Fibroblast of the aortic adventitia (primary cell): Measurements from ENCODE around the gene CCDC69. TPM values are rescaled to one million over a fixed set of nuclear protein-coding genes. Genes with fewer than 3 reads are reported as not detected.

Source experiments
- DNase-seq: peaks from one replicate; pipeline ENCODE4 v3.0.0-alpha.2; 2010; ENCODE audit warnings: low read depth
- H3K4me3 ChIP-seq: 2 replicates; pipeline ENCODE4 v1.5.1; 2011; ENCODE audit warnings: low read depth, mild to moderate bottlenecking, control low read depth, low read length, moderate library complexity
- total RNA-seq: library from RNA; depleted of rRNA; stranded (reverse); fragments of >200 nt; gene quantifications from 2 replicates; pipeline ENCODE4 v1.2.3, GENCODE V29; 2012; ENCODE audit warnings: low replicate concordance
- TF ChIP-seq, protein P1 (sequence below): IDR thresholded peaks from 2 replicates; pipeline ENCODE4 v1.5.1; 2011; ENCODE audit warnings: mild to moderate bottlenecking, low read length, control low read depth, inconsistent platforms; ENCODE audit not compliant: insufficient read depth

The CCDC69 gene
- total RNA-seq, 1 donor = 1.5 TPM

DNA sequence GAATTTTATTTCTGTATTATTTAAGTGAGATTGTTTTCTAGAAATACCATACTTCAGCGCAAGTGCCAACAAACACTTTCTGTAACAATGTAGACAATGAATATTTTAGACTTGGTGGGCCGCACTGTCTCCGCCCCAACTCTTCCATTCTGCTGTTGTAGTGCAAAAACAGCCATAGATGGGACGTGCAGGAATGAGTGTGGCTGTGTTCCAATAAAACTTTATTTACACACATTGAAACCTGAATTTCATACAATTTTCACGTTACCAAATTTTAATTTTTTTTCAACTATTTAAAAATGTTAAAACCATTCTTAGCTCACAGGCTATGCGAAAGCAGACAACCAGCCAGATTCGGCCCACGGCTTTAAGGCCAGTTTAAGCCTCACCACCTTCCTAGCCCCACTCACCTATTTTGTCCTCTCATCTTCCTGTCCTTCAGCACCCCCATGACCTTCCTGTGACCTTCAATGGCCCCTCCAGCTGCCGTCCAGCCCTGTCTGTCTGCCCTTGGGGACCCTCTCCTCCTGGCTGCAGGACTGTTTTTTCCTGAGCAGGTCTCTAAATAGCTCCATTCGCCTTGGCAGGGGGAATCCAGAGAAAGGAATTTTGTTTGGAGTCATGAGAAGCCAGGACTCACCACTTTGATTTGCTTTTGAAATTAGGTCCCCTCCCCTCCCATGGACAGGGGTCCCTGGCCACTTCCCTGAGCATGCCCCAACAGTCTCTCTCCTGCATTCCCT is 55.1 kb downstream of the CCDC69 start:
- DNase-seq = no peak

DNA sequence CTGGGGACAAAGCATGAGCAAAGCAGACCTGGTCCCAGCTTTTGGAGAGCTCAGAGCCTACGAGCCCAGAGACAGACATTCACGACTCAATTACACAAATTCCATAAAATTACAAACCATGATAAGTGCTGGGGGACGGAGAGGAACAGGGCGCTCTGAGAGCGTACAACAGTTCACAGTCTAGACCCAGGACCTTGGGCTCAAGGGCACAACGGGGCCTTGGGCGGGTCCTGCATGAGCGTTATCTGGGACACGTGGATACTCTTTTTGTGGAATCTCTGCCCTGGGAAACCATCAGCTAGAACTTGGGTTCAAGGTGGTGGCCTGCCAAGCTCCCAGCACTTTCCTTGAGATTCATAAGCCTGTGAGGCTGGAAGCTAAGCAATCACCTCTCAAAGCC is 56.9 kb downstream of the CCDC69 start:
- no peak overlapping the region for H3K4me3 ChIP-seq
- no peak for DNase-seq
- TF ChIP-seq, protein P1, sequence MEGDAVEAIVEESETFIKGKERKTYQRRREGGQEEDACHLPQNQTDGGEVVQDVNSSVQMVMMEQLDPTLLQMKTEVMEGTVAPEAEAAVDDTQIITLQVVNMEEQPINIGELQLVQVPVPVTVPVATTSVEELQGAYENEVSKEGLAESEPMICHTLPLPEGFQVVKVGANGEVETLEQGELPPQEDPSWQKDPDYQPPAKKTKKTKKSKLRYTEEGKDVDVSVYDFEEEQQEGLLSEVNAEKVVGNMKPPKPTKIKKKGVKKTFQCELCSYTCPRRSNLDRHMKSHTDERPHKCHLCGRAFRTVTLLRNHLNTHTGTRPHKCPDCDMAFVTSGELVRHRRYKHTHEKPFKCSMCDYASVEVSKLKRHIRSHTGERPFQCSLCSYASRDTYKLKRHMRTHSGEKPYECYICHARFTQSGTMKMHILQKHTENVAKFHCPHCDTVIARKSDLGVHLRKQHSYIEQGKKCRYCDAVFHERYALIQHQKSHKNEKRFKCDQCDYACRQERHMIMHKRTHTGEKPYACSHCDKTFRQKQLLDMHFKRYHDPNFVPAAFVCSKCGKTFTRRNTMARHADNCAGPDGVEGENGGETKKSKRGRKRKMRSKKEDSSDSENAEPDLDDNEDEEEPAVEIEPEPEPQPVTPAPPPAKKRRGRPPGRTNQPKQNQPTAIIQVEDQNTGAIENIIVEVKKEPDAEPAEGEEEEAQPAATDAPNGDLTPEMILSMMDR = no peak

More for the DNA sequence above, 55.1 kb downstream of the CCDC69 start:
- TF ChIP-seq, protein P1 = no peak
- no peak overlapping the region for H3K4me3 ChIP-seq

DNA sequence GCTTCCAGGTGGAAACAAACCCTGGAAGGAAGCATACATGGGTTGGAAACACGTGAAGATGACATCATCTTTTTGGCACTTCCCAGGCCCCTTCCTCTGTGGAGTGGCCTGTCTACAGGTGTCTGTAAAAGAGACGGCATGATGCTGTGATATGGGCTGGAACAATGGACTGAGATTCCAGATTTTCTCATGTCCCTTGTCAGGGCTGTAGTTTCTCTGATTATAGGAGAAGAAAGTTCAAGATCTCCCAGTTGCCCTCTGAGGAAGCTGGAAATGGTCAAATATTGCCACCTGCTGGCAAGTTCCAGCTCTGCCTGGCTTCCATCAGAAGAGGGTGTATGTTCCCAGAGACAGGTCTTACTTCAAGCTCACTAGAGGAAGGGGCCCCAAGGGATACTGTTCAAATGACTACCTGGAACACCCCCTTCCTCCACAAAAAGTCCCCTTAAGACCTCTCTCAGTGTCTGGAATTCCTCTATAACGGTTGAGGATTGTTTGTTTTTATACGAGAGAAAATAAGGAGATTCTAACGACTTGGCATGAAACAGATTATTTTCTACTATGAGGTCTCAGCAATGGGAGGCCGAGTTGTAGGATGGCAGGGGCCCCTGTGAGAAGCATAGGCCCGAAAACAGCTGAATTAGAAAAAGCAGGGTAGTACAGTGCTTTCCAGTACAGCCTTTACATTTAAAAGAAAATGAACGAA is 59.1 kb downstream of the CCDC69 start:
- DNase-seq = peak; percentile 86
- TF ChIP-seq, protein P1 = peak; percentile 92
- no peak overlapping the region for H3K4me3 ChIP-seq

DNA sequence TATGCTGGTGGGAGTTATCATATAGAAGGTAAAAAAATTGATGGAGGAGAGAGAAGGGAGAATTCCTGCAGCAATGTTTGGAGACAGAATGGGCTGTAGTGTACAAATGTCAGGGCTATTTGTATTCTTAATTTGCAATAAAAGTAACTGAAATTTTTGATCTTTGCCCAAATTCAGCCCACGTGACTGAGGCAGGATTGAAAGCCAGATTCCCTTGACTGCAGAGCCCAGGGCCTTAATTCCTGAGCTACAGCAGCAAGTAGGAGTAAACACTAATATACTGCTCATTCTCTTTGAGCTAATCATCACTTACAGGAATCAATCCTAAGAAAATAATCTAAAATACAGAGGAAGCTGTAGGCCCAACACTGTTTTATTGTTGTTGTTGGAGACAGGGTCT is 61.1 kb downstream of the CCDC69 start:
- no peak for DNase-seq
- TF ChIP-seq, protein P1 = no peak
- no peak overlapping the region for H3K4me3 ChIP-seq

DNA sequence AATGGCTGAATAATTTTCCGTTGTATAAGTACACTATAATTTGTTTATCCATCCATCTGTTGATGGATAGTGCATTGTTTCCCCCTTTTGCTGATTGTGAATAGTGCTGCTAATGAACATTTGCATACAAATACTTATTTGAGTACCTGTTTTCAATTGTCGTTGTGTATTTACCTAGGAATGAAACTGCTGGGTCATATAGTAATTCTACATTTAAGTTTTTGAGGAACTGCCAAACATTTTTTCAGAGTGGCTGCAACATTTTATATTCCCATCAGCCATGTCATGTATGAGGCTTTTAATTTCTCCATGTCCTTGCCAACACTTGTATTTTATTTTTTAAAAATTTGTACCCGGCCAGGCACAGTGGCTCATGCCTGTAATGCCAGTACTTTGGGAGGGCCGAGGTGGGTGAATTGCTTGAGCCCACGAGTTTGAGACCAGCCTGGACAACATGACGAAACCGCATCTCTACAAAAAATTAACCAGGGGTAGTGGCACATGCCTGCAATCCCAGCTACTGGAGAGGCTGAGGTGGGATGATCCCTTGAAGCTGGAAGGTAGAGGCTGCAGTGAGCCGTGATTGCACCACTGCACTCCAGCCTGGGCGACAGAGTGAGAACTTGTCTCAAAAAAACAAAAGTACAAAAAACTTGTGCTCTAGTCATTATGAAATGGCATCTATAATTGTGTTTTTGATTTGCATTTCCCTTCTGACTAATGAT is 64.1 kb downstream of the CCDC69 start:
- no peak for DNase-seq
- TF ChIP-seq, protein P1 = no peak

DNA sequence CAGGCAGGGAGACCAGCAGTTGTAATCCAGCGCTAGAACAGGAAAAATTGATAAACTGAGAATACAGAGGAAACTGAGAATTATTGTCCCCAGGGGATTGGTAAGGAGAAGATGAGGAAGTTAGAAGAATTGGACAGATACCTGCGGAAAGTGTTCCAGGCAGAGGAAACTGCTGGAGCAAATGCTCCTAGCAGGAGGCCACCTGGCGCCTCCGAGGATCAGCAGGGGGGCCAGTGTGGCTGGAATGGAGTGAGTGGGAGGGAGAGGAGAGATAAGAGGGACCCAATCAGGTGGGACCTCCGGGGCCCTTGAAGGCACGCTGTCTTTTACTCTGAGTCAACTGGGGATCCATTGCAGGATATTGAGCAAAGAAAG is 65.6 kb downstream of the CCDC69 start:
- no peak for DNase-seq
- TF ChIP-seq, protein P1 = no peak
- H3K4me3 ChIP-seq = peak overlapping the region; percentile 95

More for the DNA sequence above, 64.1 kb downstream of the CCDC69 start:
- H3K4me3 ChIP-seq = no peak overlapping the region
